Activated CD4-positive, alpha-beta T cell treated with anti-CD3 and anti-CD28 coated beads for 36 hours (primary cell): ENCODE results near the gene OR2V1. TPM values are rescaled to one million over a fixed set of nuclear protein-coding genes. Genes with fewer than 3 reads are reported as not detected.
"Not testable (repeated sequence)": the region's sequence is repeated elsewhere in the genome, so short reads cannot be mapped to it uniquely, and the experiment has no call there.

Experiments used
- ATAC-seq: fragments of 200-7000 bp; cut with Tn5 transposase; one replicate; pipeline ENCODE4 v1.10.0; 2021; ENCODE audit warnings: mild to moderate bottlenecking, moderate library complexity
- CTCF ChIA-PET: fragments of 350-600 bp; sonication (Branson Sonifier 250); formaldehyde crosslinking; loops from one replicate; lab custom pipeline; 2021; ENCODE audit warnings: antibody characterized with exemption; lab: Charles Lee
- POLR2A ChIA-PET: fragments of 350-600 bp; sonication (Branson Sonifier 250); formaldehyde crosslinking; loops from one replicate; lab custom pipeline; 2021; ENCODE audit warnings: antibody characterized with exemption, inconsistent platforms; lab: Charles Lee
- DNase-seq: peaks from one replicate; pipeline ENCODE4 v3.0.0-alpha.2; 2020
- H3K27ac Mint-ChIP-seq: one replicate; pipeline ENCODE4 v1.8.0; 2021; ENCODE audit warnings: mixed read lengths
- H3K27me3 Mint-ChIP-seq: one replicate; pipeline ENCODE4 v1.8.0; 2021; ENCODE audit warnings: mixed read lengths
- H3K36me3 Mint-ChIP-seq: one replicate; pipeline ENCODE4 v1.8.0; 2021; ENCODE audit warnings: low read depth, mixed read lengths
- H3K4me1 Mint-ChIP-seq: one replicate; pipeline ENCODE4 v1.8.0; 2021; ENCODE audit warnings: mixed read lengths
- H3K4me3 Mint-ChIP-seq: one replicate; pipeline ENCODE4 v1.8.0; 2021; ENCODE audit warnings: mild to moderate bottlenecking, moderate library complexity, mixed read lengths
- H3K9me3 Mint-ChIP-seq: one replicate; pipeline ENCODE4 v1.8.0; 2021; ENCODE audit warnings: low read depth, mixed read lengths
- intact Hi-C, 2 experiments: fragments of 100-400 bp; cut with DNase I in 1 of 2; cut with micrococcal nuclease in 1 of 2; formaldehyde crosslinking; loops; one replicate each; pipeline versions ENCODE4 v1.14.2 to v1.15.1; 2022 to 2024; cut with DNase I, micrococcal nuclease
- total RNA-seq, 2 experiments: library from RNA; stranded (reverse); gene quantifications; one replicate each; pipeline ENCODE4 v1.2.3, GENCODE V29; 2021

OR2V1 gene
- not detected for total RNA-seq

GRCh38 chr5:181130832-181131496, at the start of gene OR2V1:
Gene OR2V1 (minus strand): TSS chr5:181131169. CDS start chr5:181125304, 5,865 bp downstream.
- H3K27me3 Mint-ChIP-seq: peaks cover 47% of the 10 kb centered on the region

GRCh38 chr5:181177559-181177958, 46.6 kb upstream of the OR2V1 start:
- CTCF ChIA-PET, intact Hi-C loops, ATAC-seq, H3K27me3 Mint-ChIP-seq, H3K9me3 Mint-ChIP-seq, H3K27ac Mint-ChIP-seq, DNase-seq, H3K36me3 Mint-ChIP-seq, H3K4me3 Mint-ChIP-seq, POLR2A ChIA-PET: not testable (repeated sequence)
- H3K4me1 Mint-ChIP-seq: peaks cover 17% of the 10 kb centered on the region

More at GRCh38 chr5:181130832-181131496, at the start of gene OR2V1:
- H3K36me3 Mint-ChIP-seq: no peaks in the 10 kb centered on the region
- no peaks in the 10 kb centered on the region for H3K9me3 Mint-ChIP-seq
- ATAC-seq: no peak
- POLR2A ChIA-PET: no interaction called here
- intact Hi-C loops: no loop called here
- CTCF ChIA-PET: interaction anchor here (0.6 kb wide), 1 partner anchor 820 kb away, joined by 3 read pairs; no protein-coding TSS in a partner anchor
- no peak within 1 kb of the TSS for H3K4me3 Mint-ChIP-seq
- DNase-seq: no peak
- no peaks in the 10 kb centered on the region for H3K4me1 Mint-ChIP-seq
- no peak within 1 kb of the TSS for H3K27ac Mint-ChIP-seq

GRCh38 chr5:181176254-181176952, 45.4 kb upstream of the OR2V1 start:
- DNase-seq (no peak), ATAC-seq (no peak)
- H3K9me3 Mint-ChIP-seq: no peaks in the 10 kb centered on the region
- intact Hi-C loops: no loop called here
- ChIA-PET POLR2A (no interaction called here), CTCF (interaction anchor here (0.7 kb wide), 1 partner anchor 107 kb away, joined by 4 read pairs; no protein-coding TSS in a partner anchor)
- no peaks in the 10 kb centered on the region for H3K36me3 Mint-ChIP-seq
- H3K27ac Mint-ChIP-seq: no peak overlapping the region
- H3K27me3 Mint-ChIP-seq: peaks cover 2% of the 10 kb centered on the region
- no peak overlapping the region for H3K4me3 Mint-ChIP-seq
- peaks cover 21% of the 10 kb centered on the region for H3K4me1 Mint-ChIP-seq

GRCh38 chr5:181173420-181174342, 42.7 kb upstream of the OR2V1 start:
- DNase-seq (peak; percentile 86), ATAC-seq (peak; percentile 80)
- H3K4me3 Mint-ChIP-seq: peak overlapping the region; percentile 77
- no peaks in the 10 kb centered on the region for H3K9me3 Mint-ChIP-seq
- intact Hi-C loops: loop anchor here (1.0 to 5.0 kb wide), 5 partner anchors 12 to 371 kb away; partner anchors contain the start of gene MGAT1 (in 1 of the 2)
- CTCF ChIA-PET: interaction anchor here (0.6 to 4.4 kb wide), 11 partner anchors 10 to 693 kb away, joined by 3 to 36 read pairs (median 4); no protein-coding TSS in a partner anchor
- H3K4me1 Mint-ChIP-seq: peaks cover 47% of the 10 kb centered on the region
- H3K27me3 Mint-ChIP-seq: peaks cover 19% of the 10 kb centered on the region
- no peaks in the 10 kb centered on the region for H3K36me3 Mint-ChIP-seq
- H3K27ac Mint-ChIP-seq: peak overlapping the region; percentile 94
- POLR2A ChIA-PET: interaction anchor here (0.6 to 1.8 kb wide), 5 partner anchors 11 to 378 kb away, joined by 3 to 9 read pairs (median 4); no protein-coding TSS in a partner anchor

- ChIA-PET POLR2A (interaction anchor here (0.6 to 1.8 kb wide), 6 partner anchors 11 to 377 kb away, joined by 3 to 9 read pairs (median 4); no protein-coding TSS in a partner anchor), CTCF (interaction anchor here (0.6 to 4.4 kb wide), 13 partner anchors 10 to 692 kb away, joined by 3 to 36 read pairs (median 4); no protein-coding TSS in a partner anchor)
- H3K4me1 Mint-ChIP-seq: peaks cover 52% of the 10 kb centered on the region
- peak overlapping the region; percentile 77 for H3K4me3 Mint-ChIP-seq
- peak overlapping the region; percentile 94 for H3K27ac Mint-ChIP-seq
- intact Hi-C loops: loop anchor here (1.0 to 5.0 kb wide), 5 partner anchors 12 to 371 kb away; partner anchors contain the start of gene MGAT1 (in 1 of the 2)
- H3K27me3 Mint-ChIP-seq: peaks cover 22% of the 10 kb centered on the region
- DNase-seq (peak; percentile 77), ATAC-seq (peak; percentile 53)
- H3K36me3 Mint-ChIP-seq: no peaks in the 10 kb centered on the region
- no peaks in the 10 kb centered on the region for H3K9me3 Mint-ChIP-seq
Observed at GRCh38 chr5:181173027-181173419, 42.1 kb upstream of the OR2V1 start.

GRCh38 chr5:181171782-181172181, 40.8 kb upstream of the OR2V1 start:
- H3K9me3 Mint-ChIP-seq: no peaks in the 10 kb centered on the region
- no peak for ATAC-seq
- no peak for DNase-seq
- peaks cover 63% of the 10 kb centered on the region for H3K4me1 Mint-ChIP-seq
- ChIA-PET CTCF (interaction anchor here (1.1 to 4.4 kb wide), 2 partner anchors 12 to 31 kb away, joined by 3 to 36 read pairs; no protein-coding TSS in a partner anchor), POLR2A (no interaction called here)
- no peaks in the 10 kb centered on the region for H3K36me3 Mint-ChIP-seq
- H3K27ac Mint-ChIP-seq: no peak overlapping the region
- H3K27me3 Mint-ChIP-seq: peaks cover 27% of the 10 kb centered on the region
- H3K4me3 Mint-ChIP-seq: peak overlapping the region; percentile 77
- intact Hi-C loops: loop anchor here in 1 of 2 experiments (2.0 to 5.0 kb wide), 2 partner anchors 17 to 369 kb away; partner anchors contain the start of gene MGAT1

GRCh38 chr5:181170996-181171395, 40.0 kb upstream of the OR2V1 start:
- DNase-seq: no peak
- H3K4me3 Mint-ChIP-seq: peak overlapping the region; percentile 67
- H3K27me3 Mint-ChIP-seq: peaks cover 29% of the 10 kb centered on the region
- H3K9me3 Mint-ChIP-seq: no peaks in the 10 kb centered on the region
- H3K4me1 Mint-ChIP-seq: peaks cover 71% of the 10 kb centered on the region
- ChIA-PET CTCF (interaction anchor here (0.7 to 0.8 kb wide), 2 partner anchors 17 to 453 kb away, joined by 3 read pairs; no protein-coding TSS in a partner anchor), POLR2A (no interaction called here)
- H3K27ac Mint-ChIP-seq: no peak overlapping the region
- H3K36me3 Mint-ChIP-seq: no peaks in the 10 kb centered on the region
- no peak for ATAC-seq
- intact Hi-C loops: loop anchor here in 1 of 2 experiments (5.0 kb wide), 1 partner anchor 369 kb away; the partner anchor contains the start of gene MGAT1

GRCh38 chr5:181170237-181170825, 39.4 kb upstream of the OR2V1 start:
- Mint-ChIP-seq H3K4me1 (peaks cover 76% of the 10 kb centered on the region), H3K27me3 (peaks cover 33% of the 10 kb centered on the region), H3K36me3 (no peaks in the 10 kb centered on the region), H3K27ac (peak overlapping the region; percentile 55), H3K9me3 (no peaks in the 10 kb centered on the region), H3K4me3 (peak overlapping the region; percentile 67)
- POLR2A ChIA-PET: no interaction called here
- DNase-seq: no peak
- intact Hi-C loops: loop anchor here in 1 of 2 experiments (5.0 kb wide), 1 partner anchor 368 kb away; the partner anchor contains the start of gene MGAT1
- no peak for ATAC-seq
- CTCF ChIA-PET: interaction anchor here (0.6 to 2.1 kb wide), 4 partner anchors 14 to 452 kb away, joined by 3 to 10 read pairs (median 3); no protein-coding TSS in a partner anchor

- H3K9me3 Mint-ChIP-seq, POLR2A ChIA-PET, H3K36me3 Mint-ChIP-seq: not testable (repeated sequence)
- H3K27ac Mint-ChIP-seq: peak overlapping the region; percentile 55
- peak overlapping the region; percentile 67 for H3K4me3 Mint-ChIP-seq
- peaks cover 33% of the 10 kb centered on the region for H3K27me3 Mint-ChIP-seq
- intact Hi-C loops: loop anchor here (5.0 to 10.0 kb wide), 2 partner anchors 367 to 875 kb away; partner anchors contain the start of genes MAPK9 (in 1 of the 2) and MGAT1 (in 1 of the 2)
- peak; percentile 92 for DNase-seq
- CTCF ChIA-PET: interaction anchor here (0.6 to 2.1 kb wide), 3 partner anchors 15 to 85 kb away, joined by 3 to 10 read pairs (median 3); no protein-coding TSS in a partner anchor
- peaks cover 79% of the 10 kb centered on the region for H3K4me1 Mint-ChIP-seq
- ATAC-seq: peak; percentile 15
Observed at GRCh38 chr5:181169459-181170236, 38.7 kb upstream of the OR2V1 start.
